ENCODE data around the gene SNRNP27.
"Not testable (repeated sequence)": the region's sequence is repeated elsewhere in the genome, so short reads cannot be mapped to it uniquely, and the experiment has no call there.

SNRNP27 gene

GRCh38 chr2:69893684-69894551 lies at the start of gene SNRNP27:
Gene SNRNP27 (plus strand): TSS chr2:69893956. CDS start chr2:69893985, 29 bp downstream.
- DNase-seq, result peak; percentile 80 to 84

- no peak for DNase-seq
Observed at GRCh38 chr2:69843993-69844392, 49.8 kb upstream of the SNRNP27 start.

- DNase-seq, result no peak
Observed at GRCh38 chr2:69844560-69844959, 49.2 kb upstream of the SNRNP27 start.

- no peak for DNase-seq
Observed at GRCh38 chr2:69846182-69847067, 47.3 kb upstream of the SNRNP27 start.

GRCh38 chr2:69847068-69847828 lies 46.5 kb upstream of the SNRNP27 start:
- DNase-seq, result no peak

GRCh38 chr2:69848186-69848790 lies 45.5 kb upstream of the SNRNP27 start:
- no peak for DNase-seq

GRCh38 chr2:69858261-69858660 lies 35.5 kb upstream of the SNRNP27 start:
- DNase-seq, result no peak

- no peak for DNase-seq
Observed at GRCh38 chr2:69863298-69863697, 30.5 kb upstream of the SNRNP27 start.

- no peak for DNase-seq
Observed at GRCh38 chr2:69888451-69888850, 5.3 kb upstream of the SNRNP27 start.

- no peak for DNase-seq
Observed at GRCh38 chr2:69889302-69889701, 4.5 kb upstream of the SNRNP27 start.

GRCh38 chr2:69890881-69891280 lies 2.9 kb upstream of the SNRNP27 start:
- DNase-seq, result no peak

- DNase-seq, result not testable (repeated sequence)
Observed at GRCh38 chr2:69892838-69893424, 825 bp upstream of the SNRNP27 start.

- DNase-seq, result not testable (repeated sequence)
Observed at GRCh38 chr2:69894737-69895136, 981 bp downstream of the SNRNP27 start.

- peak; percentile 18 to 59 for DNase-seq
Observed at GRCh38 chr2:69902213-69902922, 8.6 kb downstream of the SNRNP27 start.

GRCh38 chr2:69907216-69907615 lies 13.5 kb downstream of the SNRNP27 start:
- DNase-seq, result no peak

- DNase-seq, result peak in 1 of 2 donors; percentile 80
Observed at GRCh38 chr2:69911985-69912563, 18.3 kb downstream of the SNRNP27 start.

- peak; percentile 100 for DNase-seq
Observed at GRCh38 chr2:69914164-69914949, 20.6 kb downstream of the SNRNP27 start.

- DNase-seq, result peak in 1 of 2 donors; percentile 20
Observed at GRCh38 chr2:69914950-69915945, 21.5 kb downstream of the SNRNP27 start, which contains the start of gene MXD1. Gene MXD1 (plus strand): TSS chr2:69915109. CDS start chr2:69915331, 222 bp downstream.

GRCh38 chr2:69916106-69916505 lies 22.4 kb downstream of the SNRNP27 start:
- DNase-seq, result no peak
